Stimulated activated CD8-positive, alpha-beta memory T cell treated with anti-CD3 and anti-CD28 coated beads, Interleukin-12 subunit alpha, Interleukin-12 subunit beta, amount 100 ng/mL, for 24 hours (primary cell): Measurements from ENCODE around the gene TEX2.

Source experiments
- DNase-seq: peaks from one replicate; pipeline ENCODE4 v3.0.0-alpha.2; 2020; ENCODE audit errors: extremely low read depth

The TEX2 gene

DNA sequence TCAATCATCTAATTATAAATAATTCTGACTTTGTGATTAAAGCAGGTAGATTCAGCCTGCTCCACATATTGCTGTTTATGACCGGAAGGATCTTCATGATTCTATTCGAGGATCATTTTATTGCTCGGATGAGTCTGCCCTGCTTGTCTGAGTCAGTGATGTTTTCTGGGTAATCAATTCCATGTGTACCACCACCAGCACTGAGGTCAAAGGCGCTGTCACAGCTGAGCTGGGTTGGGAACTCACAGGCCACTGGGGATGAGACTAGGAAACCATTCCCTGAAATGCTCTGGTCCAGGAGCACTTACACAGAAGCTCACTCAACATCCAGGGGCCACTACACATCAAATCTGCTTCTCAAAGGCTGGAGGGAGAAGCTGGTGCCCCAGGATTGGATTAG, 102.7 kb downstream of the TEX2 start:
- DNase-seq = no peak

DNA sequence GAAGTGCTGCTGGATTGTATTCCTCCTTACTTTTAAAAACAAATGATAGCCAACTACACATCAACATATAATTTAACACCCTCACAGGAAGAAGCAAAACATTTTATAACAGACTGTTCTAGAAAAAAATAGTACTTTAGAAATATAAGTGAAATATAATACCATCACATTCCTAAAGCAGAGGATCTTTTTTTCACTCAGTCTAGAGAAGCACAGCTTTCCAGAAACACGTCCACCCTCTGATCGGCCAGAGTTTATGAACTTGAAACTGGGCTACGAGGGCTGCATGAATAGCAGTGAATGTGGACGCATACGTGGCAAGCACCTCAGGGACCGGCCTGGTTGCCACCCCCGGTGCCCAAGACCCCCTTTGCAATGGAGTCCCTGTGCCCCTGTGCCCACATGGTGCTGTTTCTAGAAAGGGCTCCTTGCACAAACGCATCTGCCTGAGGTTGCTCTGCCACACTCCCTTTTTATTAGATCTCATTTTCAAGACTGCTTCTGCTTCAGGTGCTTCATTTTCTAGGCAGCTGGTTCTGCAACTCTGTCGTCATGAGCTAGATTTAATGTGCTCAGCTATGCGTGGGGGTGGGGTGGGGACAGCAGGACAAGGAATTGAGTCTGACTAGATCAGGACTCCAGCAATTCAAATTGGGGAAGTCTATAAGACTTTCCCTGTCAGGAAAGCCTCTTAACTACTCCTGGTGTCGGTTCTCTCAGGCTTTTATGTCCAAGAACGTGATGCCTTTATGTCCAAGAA, 104.0 kb downstream of the TEX2 start:
- no peak for DNase-seq

DNA sequence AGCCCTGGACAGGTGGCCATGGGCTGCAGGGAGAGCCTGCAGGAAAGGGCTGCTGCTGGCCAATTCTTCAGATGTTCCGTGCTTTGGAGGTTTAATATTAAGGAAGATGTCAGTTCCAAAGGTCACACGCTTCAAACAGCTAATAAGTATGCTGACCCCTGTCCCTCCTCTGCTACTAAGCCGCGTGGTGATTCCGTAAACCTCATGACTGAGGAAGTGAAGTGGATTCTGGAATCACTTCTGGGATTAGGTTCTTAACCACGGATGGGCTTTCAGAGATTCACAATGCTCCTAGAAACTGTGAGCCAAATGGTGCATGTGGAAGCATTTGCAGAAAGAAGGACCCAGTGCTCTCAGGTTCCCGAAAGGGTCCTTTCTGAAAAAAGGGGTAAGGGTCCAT, 104.7 kb downstream of the TEX2 start:
- DNase-seq = no peak

DNA sequence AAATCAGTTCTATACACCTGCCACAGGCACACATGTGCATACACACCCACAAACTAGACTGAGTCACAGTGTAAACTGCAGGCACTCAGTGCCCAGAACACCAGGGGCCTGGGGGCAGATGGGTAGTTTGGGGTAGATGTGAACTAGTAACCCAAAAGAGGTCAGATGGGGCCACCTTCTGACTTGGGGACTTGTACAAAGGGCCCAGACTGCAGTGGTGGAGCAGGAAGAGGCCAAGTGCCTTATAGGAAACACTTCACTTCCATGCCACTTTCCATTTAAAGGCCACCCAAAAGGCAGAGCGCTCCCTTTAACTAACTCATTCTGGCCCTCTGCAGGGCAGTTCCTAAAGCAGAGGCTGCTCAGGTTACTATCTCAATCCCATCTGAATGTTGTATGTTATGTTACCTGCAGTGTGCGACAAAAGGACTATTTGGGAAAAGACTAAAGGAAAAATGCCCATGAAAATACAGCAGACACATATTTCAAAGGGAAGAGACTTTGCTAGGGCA, 105.3 kb downstream of the TEX2 start:
- no peak for DNase-seq

DNA sequence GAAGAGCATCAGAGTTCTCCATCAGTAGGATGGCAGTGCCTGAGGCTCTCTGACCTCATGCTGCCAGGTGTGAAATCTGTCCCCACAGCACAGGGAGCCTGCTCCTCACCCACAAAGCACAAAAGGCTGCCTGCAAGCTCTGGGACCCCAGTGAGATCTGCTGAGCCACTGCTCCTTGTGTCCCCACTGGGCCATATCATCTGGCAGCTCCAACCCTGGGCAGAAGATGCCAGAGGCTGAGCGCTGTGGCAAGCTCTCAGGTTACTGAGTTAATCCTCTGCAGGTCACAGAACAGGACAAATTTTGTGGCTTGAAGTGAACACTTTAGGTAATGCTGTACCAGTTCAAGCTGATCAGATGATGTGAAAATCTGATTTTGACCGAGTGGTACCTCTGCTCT, 106.4 kb downstream of the TEX2 start:
- no peak for DNase-seq

DNA sequence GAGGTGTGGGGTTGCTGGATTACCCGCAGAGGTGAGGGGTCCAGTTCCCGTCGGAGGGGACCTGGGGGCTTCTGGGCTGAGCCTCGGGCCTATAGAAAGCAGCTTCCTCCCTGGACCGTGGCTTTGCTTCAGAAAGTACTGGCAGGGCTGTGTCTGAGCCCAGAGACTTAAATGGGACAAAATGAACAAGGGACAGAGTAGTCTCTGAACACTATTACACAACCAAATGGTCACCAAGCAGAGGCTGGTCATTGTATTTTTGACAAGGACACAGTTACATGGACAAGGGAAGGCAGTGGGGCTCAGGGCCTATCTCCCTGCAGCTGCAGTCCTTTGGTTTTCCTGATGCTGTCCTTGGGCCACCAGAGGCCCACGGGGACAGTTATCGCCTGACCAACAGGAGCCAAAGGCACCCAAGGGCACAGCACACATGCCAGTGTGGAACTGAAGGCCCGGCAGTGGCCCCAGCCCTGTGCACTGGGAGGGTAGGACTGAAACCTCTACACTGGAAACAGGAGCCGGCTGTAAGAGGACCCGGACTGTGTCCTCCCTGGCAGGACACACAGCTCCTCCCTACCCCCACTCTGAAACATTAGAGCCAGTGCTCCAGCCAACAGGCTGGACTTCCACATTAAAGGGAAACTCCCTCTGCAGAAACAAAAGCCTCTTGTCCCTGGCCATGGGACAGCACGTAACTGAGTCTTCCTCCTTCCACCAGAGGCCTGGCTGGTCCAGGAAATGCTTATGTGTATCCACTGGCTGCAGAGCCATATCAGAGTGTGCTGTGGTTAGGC, 107.1 kb downstream of the TEX2 start:
- DNase-seq = no peak

DNA sequence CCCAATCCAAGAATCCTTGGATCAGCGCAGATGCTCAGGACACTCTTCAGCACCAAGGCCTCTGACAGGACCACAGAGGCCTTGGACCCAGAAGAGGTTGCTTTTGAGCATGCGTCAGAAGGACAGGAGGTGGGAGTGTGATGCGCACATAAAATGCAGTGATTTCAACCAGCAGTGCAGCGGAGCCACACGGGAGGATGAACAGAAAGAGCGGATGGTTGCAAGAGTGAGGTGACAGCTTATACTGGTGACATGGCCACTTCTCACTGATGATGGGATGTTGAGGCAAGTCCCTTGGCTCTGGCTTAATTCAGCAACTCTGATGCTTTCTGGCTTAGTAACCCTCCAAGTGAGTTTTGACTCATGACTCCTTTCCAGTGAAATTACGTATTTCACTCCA, 107.9 kb downstream of the TEX2 start:
- no peak for DNase-seq

DNA sequence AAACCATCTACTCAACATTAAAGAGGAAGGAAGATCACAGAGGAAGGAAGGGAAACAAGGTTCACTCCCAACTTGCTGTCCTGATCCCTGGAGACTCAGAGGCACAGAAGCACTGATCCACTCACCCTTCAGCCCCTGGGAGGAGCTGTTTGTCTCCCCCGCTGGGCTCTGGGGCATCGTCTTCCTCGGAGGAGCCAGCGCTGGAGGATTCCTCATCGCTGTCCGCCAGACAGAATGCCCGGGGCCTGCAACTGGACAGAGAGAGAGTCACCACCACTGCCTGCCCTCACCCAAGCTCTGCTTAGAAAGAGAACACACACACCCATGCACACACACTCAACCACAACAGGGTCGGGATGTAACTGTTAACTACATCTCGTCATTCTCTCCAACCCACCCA, 108.3 kb downstream of the TEX2 start:
- no peak for DNase-seq

DNA sequence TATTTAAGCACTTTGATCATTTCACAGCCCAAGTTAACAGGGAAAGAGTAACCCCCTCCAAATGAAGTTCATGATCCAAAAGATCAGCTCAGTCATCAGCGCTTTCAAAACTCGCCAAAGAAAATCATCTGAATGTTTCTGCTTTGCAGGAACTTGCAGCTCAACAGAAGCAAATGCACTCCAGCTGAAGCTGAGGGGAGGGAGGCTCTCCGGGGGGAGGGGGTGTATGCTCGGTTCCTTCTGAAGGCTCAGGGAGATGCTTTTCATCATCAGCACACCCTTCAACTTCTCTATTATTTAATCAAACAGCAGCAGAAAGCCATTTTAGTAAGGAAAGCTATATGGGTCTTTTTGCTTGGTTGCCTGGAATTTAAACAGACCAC, 108.8 kb downstream of the TEX2 start:
- DNase-seq = no peak

DNA sequence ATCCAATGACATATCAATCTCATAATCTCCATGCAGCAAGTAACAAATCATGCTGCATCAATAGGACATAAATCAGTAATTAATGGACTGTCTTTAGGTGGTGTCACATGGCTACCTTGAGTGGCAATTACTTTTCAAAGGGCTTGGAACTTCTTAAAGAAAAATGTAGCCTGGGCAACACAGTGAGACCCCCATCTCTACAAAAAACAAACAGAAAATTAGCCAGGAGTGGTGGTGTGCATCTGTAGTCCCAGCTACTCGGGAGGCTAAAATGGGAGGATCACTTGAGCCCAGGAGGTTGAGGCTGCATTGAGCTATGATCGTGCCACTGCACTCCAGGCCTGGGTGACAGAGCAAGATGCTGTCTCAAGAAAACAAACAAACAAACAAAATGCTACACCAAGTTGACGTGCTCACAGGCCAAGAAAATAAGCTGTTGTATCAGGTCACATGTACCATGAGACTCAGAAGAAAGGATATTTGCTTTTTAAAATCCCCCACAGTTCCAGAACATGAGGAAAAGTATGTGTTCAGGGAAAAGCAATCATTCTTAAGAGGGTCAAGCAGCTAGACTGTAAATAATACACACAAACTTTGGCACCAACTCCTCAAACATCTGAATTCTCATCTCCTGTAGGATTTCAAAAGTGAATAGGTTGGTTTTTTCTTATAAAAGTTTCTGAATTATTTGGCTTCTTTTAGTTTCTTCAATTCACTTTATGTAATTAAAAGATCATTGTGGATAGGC, 109.3 kb downstream of the TEX2 start:
- no peak for DNase-seq

DNA sequence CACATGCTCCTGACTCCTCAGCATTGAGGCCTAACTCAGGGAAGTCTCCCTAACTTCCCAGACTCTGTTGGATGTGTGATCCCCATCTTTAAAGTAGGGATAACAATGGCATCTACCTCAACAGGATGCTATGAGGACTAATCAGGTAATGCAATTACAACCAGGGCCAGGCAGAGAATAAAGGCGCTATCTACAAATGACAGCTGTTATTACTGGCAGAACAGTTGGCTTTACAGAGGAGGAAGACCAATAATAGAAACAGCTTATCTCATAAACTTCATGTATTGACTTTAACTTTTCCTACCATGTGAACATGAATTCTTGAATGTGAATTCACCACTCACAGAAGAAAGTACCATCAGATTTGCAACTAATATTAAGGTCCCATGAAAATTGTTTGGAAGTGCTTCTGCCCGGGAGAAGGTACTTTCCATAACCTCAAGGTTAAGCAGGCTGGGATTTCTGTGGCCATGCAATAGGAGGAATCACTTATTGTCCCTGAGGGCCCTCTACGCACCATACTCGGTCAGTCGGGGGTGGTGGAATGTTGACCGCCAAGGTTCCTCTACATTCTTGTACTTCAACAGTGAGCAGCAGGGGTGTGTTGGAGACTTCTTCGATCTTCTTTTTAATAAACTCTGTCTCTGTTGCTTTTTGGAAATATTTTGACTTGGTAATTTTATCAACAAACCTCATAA, 110.5 kb downstream of the TEX2 start:
- no peak for DNase-seq

DNA sequence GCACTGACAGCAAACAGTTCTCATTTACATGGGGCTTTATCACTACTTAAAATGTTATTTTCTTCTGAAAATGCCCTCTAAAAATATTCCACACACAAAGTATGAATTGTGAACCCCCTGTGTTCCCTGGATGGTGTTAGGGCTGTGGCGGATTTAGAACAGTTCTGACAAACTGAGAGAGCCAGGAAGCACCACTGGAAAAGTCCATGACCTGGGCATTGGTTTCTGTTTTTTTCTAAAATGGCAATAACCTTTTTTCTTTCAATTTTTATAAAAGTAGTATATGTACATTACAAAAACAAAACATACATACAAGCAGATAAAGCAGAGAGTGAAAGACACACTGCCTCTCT, 112.1 kb downstream of the TEX2 start:
- DNase-seq = no peak

DNA sequence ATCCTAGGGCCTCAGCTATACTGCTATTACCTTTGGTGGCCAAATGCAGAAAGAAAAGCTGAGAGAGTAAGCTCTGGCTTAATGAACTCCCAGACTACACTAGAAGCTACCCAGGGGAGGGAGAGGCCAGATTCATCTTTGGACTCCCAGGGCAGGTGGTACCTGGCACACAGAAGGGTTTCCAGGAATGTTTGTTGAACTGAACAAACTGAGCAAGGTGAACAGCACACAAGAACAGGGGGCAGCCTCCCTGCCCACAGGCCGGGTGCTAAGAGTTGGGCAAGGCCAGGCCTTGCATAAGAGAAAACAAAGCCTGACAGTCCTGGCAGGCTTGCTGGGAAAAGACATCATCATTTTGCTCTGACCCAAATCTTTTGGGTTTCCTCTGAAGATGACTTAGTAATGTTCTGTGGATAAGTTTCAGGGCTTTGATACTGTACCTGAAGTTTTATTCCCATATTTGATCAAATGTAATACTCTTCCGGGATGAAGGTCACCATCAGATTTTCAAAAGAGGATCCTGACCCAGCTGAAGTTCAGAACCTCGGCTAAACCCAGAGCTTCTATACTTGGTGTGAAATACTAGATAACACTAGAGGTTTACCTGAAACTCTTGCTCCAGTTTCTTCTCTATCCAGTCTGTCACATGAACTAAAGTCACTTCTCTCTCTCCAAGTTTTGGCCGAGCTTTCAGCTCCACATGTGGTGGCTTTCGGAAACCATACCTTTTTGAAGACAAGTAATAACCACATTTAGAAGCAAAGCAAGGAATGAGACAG, 112.6 kb downstream of the TEX2 start:
- DNase-seq = no peak

DNA sequence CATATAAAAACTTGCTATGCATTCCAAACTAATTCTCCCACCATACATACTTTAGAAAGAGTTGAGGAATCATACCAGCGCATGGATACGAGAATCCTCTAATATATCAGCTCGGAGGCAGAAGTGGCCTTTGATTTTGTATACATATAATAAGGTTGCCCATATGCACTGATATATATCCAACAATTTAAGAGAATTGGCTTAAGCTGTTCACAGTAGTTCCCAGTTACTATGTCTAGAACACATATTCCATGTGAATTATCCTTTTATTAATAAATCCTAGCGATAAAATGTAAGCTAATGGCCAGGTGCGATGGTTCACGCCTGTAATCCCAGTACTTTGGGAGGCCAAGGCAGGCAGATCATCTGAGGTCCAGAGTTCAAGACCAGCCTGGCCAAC, 113.9 kb downstream of the TEX2 start:
- DNase-seq = no peak

DNA sequence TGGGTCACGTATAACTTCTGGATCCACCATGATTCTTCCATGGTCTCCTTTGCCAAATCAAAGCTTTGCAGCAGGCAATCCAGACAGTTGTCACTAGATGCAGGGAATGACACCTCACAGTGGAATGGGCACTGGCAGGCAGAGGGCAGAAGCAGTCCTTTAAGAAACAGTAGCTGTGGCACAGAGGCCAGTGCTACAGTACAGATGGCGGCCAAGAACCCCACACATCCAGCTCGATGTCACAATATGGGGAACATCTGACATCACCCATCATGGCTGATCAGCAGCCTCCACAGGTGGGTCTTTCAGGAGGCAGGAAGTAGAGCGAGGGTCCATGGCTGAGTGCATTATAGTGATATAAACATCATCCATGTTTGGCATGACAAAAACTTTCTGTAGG, 114.4 kb downstream of the TEX2 start:
- DNase-seq = no peak

DNA sequence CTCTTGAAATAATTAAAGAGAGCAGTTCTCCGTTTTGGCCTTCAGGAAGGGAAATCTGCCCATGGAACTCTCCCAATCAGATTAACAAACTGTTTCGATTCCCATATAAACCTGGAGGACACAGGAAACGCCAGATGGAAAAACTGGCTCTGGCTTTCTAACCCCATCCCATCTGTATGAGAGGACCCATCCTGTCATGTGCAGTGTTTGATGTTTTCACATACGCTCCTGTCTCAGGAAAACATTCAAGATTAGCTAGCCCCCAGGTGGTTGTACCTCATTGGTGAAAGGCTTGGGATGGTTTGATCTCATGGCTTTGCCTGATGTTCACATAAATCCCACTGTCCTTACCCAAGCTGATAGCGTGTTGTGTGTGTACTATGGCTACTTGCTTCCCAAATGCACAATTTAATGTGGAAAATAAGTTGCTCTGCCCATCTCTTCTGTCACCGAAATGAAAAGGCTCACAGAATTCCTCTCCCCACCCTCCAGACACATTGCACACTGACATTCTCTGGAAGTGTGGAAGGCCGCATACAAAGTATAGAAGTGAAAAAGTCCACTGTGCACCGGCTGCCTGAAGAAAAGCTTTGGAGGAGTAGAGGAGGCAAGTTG, 114.9 kb downstream of the TEX2 start:
- DNase-seq = no peak

DNA sequence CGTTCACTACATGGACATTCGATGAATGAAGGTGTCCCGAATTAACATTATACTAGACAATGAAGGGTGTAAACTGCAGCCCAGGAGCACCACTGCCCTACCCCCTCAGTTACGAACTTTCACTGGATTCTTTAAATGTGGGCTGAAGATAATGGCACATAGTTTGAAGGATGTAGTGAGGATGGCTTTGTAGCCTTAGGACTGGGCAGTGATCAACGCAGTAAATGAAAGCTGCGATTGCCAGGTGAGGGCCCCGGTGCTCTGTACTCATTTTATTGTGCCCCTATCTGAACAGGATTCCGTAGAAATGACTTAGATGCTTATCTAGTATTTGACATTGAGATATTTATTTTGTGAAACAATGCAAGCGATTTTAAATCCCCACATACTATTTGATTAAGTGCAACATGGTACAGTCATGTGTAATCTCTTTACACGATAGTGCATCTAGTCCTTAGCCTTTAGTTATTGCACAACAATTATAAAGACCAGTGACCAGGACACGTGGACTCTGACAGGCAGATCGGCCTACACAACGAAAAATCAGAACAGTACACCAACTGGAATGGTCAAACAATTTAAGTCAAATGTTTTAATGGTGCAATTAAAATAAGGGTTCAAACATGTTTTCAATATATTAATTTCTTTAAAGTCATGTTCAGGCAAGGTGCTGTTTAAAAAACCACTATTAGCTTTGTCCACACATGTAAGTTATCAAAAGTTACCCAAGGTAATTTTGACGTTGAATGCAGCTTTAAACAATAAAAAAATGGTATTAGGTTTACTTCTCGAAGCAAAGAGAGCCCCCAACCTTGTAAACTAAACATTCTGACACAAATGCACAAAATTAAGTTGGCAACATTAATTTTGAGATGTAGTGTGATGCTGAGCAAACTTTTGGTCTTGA, 115.7 kb downstream of the TEX2 start:
- no peak for DNase-seq

DNA sequence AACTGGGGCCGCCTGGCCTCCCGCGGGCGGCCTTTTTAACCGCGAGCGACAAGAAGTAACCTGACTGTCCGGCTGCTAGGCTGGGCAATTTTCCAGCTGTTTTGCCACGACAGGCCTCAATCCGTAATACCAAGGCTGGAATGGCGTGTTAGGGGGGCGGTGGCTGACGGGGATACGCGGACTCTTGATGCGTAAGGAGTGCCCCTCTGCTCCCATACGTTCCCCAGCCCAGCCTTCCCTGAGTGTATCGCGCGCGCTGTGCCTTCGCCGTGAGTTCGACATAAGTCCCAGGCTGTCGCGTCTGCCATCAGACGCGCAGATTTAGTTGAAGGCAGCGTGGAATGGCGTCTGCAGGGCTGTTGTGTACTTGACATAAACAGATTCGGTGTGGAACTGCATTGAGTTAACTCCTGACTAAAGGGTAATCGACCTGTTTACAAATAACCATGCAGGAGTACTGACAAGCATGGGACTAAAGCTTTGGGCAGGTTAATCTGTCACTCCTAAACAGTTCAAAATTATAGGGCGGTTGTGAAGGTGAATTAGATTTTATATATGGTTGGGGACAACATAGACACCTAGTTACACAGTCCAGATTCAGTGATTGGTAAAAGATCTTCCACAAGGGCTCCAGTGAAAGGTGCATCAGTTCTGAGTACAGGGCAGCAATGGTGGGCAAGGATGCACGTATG, 116.5 kb downstream of the TEX2 start:
- no peak for DNase-seq

DNA sequence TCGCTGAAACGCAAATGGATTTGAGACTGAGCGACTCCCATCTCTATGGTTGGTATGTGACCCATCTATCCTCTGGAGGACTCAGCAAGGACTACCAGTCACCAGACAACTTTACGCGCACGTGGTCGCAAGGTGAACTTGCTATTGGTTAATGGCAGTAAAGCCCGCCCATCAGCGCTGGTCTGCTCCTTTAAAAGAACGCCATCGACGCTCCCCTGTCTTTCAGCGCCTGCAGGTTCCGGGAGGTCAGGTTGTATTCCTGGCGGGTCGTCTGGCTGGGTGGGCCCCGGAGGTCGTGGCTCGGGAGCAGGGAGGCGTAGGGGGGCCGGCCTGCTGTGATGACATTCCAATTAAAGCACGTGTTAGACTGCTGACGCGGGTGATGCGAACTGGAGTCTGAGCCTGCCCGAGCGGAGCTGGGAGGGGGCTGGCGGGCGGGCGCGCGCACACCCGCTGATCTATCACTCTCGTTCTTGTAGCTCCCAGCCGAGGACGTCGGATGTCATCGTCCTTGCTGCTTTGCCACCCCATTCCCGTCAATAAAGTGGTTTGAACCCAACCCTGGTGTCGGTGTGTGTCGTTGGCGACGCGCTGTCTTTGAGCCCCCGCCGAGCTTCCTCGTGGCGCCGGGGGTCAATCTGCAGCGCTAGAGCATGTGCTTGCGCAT, 117.2 kb downstream of the TEX2 start:
- DNase-seq = peak; percentile 84
